ENCODE data around the gene GPR82. TPM values are rescaled to one million over a fixed set of nuclear protein-coding genes. Genes with fewer than 3 reads are reported as not detected.
A peak's percentile ranks its signal among the peaks of the same experiment; 100 is the strongest.

GPR82 gene
- total RNA-seq, 1 experiment from 2014 or later: not detected

GRCh38 chrX:41761169-41761568 is 37.2 kb downstream of the GPR82 start:
- no peaks in the 10 kb centered on the region for H3K36me3 Mint-ChIP-seq (ENCODE audit: insufficient read depth, unreplicated experiment)
- no peaks in the 10 kb centered on the region for H3K9me3 Mint-ChIP-seq (ENCODE audit: unreplicated experiment)
- BruUV-seq (replicated peaks): no TSS peak
- POLR2A ChIA-PET: no interaction called here
- CTCF ChIA-PET: interaction anchor here (0.9 to 1.1 kb wide), 2 partner anchors 8 to 13 kb away, joined by 3 to 4 read pairs; no protein-coding TSS in a partner anchor
- no peak for DNase-seq (ENCODE audit: unreplicated experiment)
- no peaks in the 10 kb centered on the region for H3K4me1 Mint-ChIP-seq (ENCODE audit: insufficient read depth, unreplicated experiment)
- H3K4me3 Mint-ChIP-seq (ENCODE audit: unreplicated experiment): no peak overlapping the region
- H3K27ac Mint-ChIP-seq (ENCODE audit: low read depth, unreplicated experiment): no peak overlapping the region
- H3K27me3 Mint-ChIP-seq (ENCODE audit: insufficient read depth, unreplicated experiment): peaks cover 54% of the 10 kb centered on the region
- intact Hi-C loops (cut with micrococcal nuclease): no loop called here
- TF ChIP-seq CTCF (IDR thresholded peaks at IDR 0.05; ENCODE audit: unreplicated experiment): no peak

- Mint-ChIP-seq H3K9me3 (ENCODE audit: unreplicated experiment) (no peaks in the 10 kb centered on the region), H3K4me1 (ENCODE audit: insufficient read depth, unreplicated experiment) (no peaks in the 10 kb centered on the region), H3K36me3 (ENCODE audit: insufficient read depth, unreplicated experiment) (no peaks in the 10 kb centered on the region), H3K27me3 (ENCODE audit: insufficient read depth, unreplicated experiment) (peaks cover 52% of the 10 kb centered on the region), H3K27ac (ENCODE audit: low read depth, unreplicated experiment) (no peak overlapping the region), H3K4me3 (ENCODE audit: unreplicated experiment) (no peak overlapping the region)
- intact Hi-C loops (cut with micrococcal nuclease): no loop called here
- TF ChIP-seq CTCF (IDR thresholded peaks at IDR 0.05; ENCODE audit: unreplicated experiment): no peak
- CTCF ChIA-PET: no interaction called here
- BruUV-seq (replicated peaks): no TSS peak
- no peak for DNase-seq (ENCODE audit: unreplicated experiment)
- POLR2A ChIA-PET: no interaction called here
These were observed 37.7 kb downstream of the GPR82 start for GRCh38 chrX:41761702-41762101.

- ChIA-PET CTCF (interaction anchor here (0.5 to 1.6 kb wide), 6 partner anchors 31 to 1781 kb away, joined by 3 to 5 read pairs (median 3); no protein-coding TSS in a partner anchor), POLR2A (interaction anchor here (0.6 kb wide), 2 partner anchors 752 to 1773 kb away, joined by 3 read pairs; no protein-coding TSS in a partner anchor)
- no TSS peak for BruUV-seq (replicated peaks)
- no peak for TF ChIP-seq CTCF (IDR thresholded peaks at IDR 0.05; ENCODE audit: unreplicated experiment)
- H3K27ac Mint-ChIP-seq (ENCODE audit: low read depth, unreplicated experiment): peak overlapping the region; percentile 64
- no peak overlapping the region for H3K4me3 Mint-ChIP-seq (ENCODE audit: unreplicated experiment)
- H3K4me1 Mint-ChIP-seq (ENCODE audit: insufficient read depth, unreplicated experiment): peaks cover 7% of the 10 kb centered on the region
- intact Hi-C loops (cut with micrococcal nuclease): no loop called here
- peak; percentile 61 for DNase-seq (ENCODE audit: unreplicated experiment)
- no peaks in the 10 kb centered on the region for H3K36me3 Mint-ChIP-seq (ENCODE audit: insufficient read depth, unreplicated experiment)
- H3K9me3 Mint-ChIP-seq (ENCODE audit: unreplicated experiment): no peaks in the 10 kb centered on the region
- peaks cover 11% of the 10 kb centered on the region for H3K27me3 Mint-ChIP-seq (ENCODE audit: insufficient read depth, unreplicated experiment)
These were observed 55.1 kb downstream of the GPR82 start for GRCh38 chrX:41779030-41779564.

Other genes with a start within 250 kb of the GPR82 start
- gene GPR34, start 35.2 kb upstream of the GPR82 start, total RNA-seq (2022): not detected in 2 replicates
- 34.9 and 43.2 TPM in 2 replicates for gene CASK, start 199.4 kb downstream of the GPR82 start, total RNA-seq (2022)

All from MCF 10A (cell line).